K562 (cell line): ENCODE data around the gene ZNF521.

Experiments used
- CHD2 ChIP-seq: IDR thresholded peaks from 2 replicates; pipeline ENCODE4 v1.6.1; 2011; ENCODE audit warnings: low read depth, low read length
- EP300 ChIP-seq: IDR thresholded peaks from 2 replicates; pipeline ENCODE4 v1.6.1; 2012; ENCODE audit warnings: low read length, improper control_type of control experiment
- GATA2 ChIP-seq: sonication (generic); formaldehyde crosslinking; IDR thresholded peaks from 2 replicates; pipeline ENCODE4 v1.4.0; 2020; ENCODE audit warnings: mild to moderate bottlenecking, missing genetic modification reagents
- HDAC3 ChIP-seq: fragments of 450-650 bp; IDR thresholded peaks from 2 replicates; pipeline ENCODE4 v1.6.1; 2018; ENCODE audit warnings: borderline replicate concordance, mild to moderate bottlenecking, moderate library complexity; ENCODE audit not compliant: partially characterized antibody
- KAT7 ChIP-seq: sonication (generic); formaldehyde crosslinking; IDR thresholded peaks from 2 replicates; pipeline ENCODE4 v1.8.0; 2022; ENCODE audit warnings: missing genetic modification reagents, mild to moderate bottlenecking, borderline replicate concordance
- KAT8 ChIP-seq: fragments of 450-650 bp; IDR thresholded peaks from 2 replicates; pipeline ENCODE4 v1.6.1; 2016; ENCODE audit warnings: low read depth, mild to moderate bottlenecking
- NR4A1 ChIP-seq, 2 experiments: fragments of 250-450 bp in 1 of 2; fragments of 450-650 bp in 1 of 2; sonication (Bioruptor Pico) in 1 of 2; IDR thresholded peaks; 2 replicates each; pipeline versions ENCODE4 v1.4.0 to v1.6.1; 2016 to 2020; ENCODE audit warnings: mild to moderate bottlenecking in 2 of 2, missing compliant biosample characterization in 1 of 2, missing genetic modification characterization in 1 of 2, moderate library complexity in 1 of 2
- POLR2A ChIP-seq: fragments of 450-650 bp; conservative IDR thresholded peaks from 2 replicates; pipeline ENCODE4 v1.6.1; 2016
- PRMT5 ChIP-seq: sonication (generic); formaldehyde crosslinking; IDR thresholded peaks from 2 replicates; pipeline ENCODE4 v1.5.0; 2020; ENCODE audit warnings: missing genetic modification reagents
- ZNF184 ChIP-seq: sonication (generic); formaldehyde crosslinking; IDR thresholded peaks from 2 replicates; pipeline ENCODE4 v1.5.0; 2020; ENCODE audit warnings: missing genetic modification reagents
- ZNF239 ChIP-seq: fragments of 250-450 bp; sonication (Bioruptor Pico); IDR thresholded peaks from 2 replicates; pipeline ENCODE4 v1.4.0; 2020; ENCODE audit warnings: mild to moderate bottlenecking
- TF ChIP-seq, protein P1 (sequence below): sonication (generic); formaldehyde crosslinking; IDR thresholded peaks from 2 replicates; pipeline ENCODE4 v1.9.0; 2022; ENCODE audit warnings: mild to moderate bottlenecking, missing genetic modification reagents
- TF ChIP-seq, protein P2 (sequence below), 3 experiments: IDR thresholded peaks in 2 of 3; conservative IDR thresholded peaks in 1 of 3; 2 replicates each; pipeline ENCODE4 v1.5.1; 2011 to 2012; ENCODE audit warnings: low read length in 3 of 3, mild to moderate bottlenecking in 3 of 3, control low read depth in 2 of 3, improper control_type of control experiment in 1 of 3, inconsistent platforms in 1 of 3, low read depth in 1 of 3, mixed read lengths in 1 of 3, moderate library complexity in 1 of 3; ENCODE audit not compliant: insufficient read depth in 2 of 3
- TF ChIP-seq, protein P3 (sequence below): fragments of 200-600 bp; sonication (generic); IDR thresholded peaks from one replicate; pipeline ENCODE4 v1.6.1; 2012; ENCODE audit warnings: mild to moderate bottlenecking, low read depth, low read length, inconsistent platforms

DNA sequence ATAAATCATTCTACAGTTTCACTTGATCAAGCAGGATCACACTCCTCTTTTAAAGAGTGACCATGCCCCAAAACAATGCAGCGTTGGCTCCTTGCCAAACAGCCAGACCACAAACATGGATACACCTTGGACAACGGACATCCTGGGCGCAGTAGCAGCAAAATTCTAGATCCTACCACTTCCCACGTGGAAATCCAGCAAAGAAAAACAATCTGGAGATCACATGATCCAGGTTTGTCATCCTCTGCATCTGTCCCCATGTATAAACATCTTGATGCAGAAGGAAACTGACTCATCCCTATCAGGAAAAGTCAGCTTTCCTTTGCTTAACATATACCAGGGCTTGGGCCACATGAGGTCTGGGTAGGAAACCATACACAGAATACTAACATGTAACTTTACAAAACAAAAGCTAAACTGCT lies 53.1 kb downstream of the ZNF521 start:
- no peak for TF ChIP-seq HDAC3
- TF ChIP-seq, protein P1, sequence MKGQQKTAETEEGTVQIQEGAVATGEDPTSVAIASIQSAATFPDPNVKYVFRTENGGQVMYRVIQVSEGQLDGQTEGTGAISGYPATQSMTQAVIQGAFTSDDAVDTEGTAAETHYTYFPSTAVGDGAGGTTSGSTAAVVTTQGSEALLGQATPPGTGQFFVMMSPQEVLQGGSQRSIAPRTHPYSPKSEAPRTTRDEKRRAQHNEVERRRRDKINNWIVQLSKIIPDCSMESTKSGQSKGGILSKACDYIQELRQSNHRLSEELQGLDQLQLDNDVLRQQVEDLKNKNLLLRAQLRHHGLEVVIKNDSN (CRISPR knock-in tag) = peak; percentile 62
- no peak for TF ChIP-seq ZNF184 (CRISPR knock-in tag)
- TF ChIP-seq POLR2A = no peak
- no peak for TF ChIP-seq PRMT5 (CRISPR knock-in tag)
- no peak for TF ChIP-seq GATA2 (CRISPR knock-in tag)
- TF ChIP-seq, protein P2, sequence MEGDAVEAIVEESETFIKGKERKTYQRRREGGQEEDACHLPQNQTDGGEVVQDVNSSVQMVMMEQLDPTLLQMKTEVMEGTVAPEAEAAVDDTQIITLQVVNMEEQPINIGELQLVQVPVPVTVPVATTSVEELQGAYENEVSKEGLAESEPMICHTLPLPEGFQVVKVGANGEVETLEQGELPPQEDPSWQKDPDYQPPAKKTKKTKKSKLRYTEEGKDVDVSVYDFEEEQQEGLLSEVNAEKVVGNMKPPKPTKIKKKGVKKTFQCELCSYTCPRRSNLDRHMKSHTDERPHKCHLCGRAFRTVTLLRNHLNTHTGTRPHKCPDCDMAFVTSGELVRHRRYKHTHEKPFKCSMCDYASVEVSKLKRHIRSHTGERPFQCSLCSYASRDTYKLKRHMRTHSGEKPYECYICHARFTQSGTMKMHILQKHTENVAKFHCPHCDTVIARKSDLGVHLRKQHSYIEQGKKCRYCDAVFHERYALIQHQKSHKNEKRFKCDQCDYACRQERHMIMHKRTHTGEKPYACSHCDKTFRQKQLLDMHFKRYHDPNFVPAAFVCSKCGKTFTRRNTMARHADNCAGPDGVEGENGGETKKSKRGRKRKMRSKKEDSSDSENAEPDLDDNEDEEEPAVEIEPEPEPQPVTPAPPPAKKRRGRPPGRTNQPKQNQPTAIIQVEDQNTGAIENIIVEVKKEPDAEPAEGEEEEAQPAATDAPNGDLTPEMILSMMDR (IDR thresholded peaks at IDR 0.05 in 2 of 3, conservative IDR thresholded peaks at IDR 0.05 in 1 of 3; ENCODE audit: insufficient read depth in 2 of 3, low read depth in 1 of 3, low read length in 3 of 3) = no peak
- TF ChIP-seq KAT8 = no peak
- peak; percentile 68; the same call in 1 of the 2 replicates for TF ChIP-seq EP300
- no peak for TF ChIP-seq NR4A1 (CRISPR knock-in tag; IDR thresholded peaks at IDR 0.05)
- no peak for TF ChIP-seq NR4A1 (tag; IDR thresholded peaks at IDR 0.05)
- no peak for TF ChIP-seq KAT7 (CRISPR knock-in tag)
- no peak for TF ChIP-seq CHD2
- no peak for TF ChIP-seq ZNF239
- TF ChIP-seq, protein P3, sequence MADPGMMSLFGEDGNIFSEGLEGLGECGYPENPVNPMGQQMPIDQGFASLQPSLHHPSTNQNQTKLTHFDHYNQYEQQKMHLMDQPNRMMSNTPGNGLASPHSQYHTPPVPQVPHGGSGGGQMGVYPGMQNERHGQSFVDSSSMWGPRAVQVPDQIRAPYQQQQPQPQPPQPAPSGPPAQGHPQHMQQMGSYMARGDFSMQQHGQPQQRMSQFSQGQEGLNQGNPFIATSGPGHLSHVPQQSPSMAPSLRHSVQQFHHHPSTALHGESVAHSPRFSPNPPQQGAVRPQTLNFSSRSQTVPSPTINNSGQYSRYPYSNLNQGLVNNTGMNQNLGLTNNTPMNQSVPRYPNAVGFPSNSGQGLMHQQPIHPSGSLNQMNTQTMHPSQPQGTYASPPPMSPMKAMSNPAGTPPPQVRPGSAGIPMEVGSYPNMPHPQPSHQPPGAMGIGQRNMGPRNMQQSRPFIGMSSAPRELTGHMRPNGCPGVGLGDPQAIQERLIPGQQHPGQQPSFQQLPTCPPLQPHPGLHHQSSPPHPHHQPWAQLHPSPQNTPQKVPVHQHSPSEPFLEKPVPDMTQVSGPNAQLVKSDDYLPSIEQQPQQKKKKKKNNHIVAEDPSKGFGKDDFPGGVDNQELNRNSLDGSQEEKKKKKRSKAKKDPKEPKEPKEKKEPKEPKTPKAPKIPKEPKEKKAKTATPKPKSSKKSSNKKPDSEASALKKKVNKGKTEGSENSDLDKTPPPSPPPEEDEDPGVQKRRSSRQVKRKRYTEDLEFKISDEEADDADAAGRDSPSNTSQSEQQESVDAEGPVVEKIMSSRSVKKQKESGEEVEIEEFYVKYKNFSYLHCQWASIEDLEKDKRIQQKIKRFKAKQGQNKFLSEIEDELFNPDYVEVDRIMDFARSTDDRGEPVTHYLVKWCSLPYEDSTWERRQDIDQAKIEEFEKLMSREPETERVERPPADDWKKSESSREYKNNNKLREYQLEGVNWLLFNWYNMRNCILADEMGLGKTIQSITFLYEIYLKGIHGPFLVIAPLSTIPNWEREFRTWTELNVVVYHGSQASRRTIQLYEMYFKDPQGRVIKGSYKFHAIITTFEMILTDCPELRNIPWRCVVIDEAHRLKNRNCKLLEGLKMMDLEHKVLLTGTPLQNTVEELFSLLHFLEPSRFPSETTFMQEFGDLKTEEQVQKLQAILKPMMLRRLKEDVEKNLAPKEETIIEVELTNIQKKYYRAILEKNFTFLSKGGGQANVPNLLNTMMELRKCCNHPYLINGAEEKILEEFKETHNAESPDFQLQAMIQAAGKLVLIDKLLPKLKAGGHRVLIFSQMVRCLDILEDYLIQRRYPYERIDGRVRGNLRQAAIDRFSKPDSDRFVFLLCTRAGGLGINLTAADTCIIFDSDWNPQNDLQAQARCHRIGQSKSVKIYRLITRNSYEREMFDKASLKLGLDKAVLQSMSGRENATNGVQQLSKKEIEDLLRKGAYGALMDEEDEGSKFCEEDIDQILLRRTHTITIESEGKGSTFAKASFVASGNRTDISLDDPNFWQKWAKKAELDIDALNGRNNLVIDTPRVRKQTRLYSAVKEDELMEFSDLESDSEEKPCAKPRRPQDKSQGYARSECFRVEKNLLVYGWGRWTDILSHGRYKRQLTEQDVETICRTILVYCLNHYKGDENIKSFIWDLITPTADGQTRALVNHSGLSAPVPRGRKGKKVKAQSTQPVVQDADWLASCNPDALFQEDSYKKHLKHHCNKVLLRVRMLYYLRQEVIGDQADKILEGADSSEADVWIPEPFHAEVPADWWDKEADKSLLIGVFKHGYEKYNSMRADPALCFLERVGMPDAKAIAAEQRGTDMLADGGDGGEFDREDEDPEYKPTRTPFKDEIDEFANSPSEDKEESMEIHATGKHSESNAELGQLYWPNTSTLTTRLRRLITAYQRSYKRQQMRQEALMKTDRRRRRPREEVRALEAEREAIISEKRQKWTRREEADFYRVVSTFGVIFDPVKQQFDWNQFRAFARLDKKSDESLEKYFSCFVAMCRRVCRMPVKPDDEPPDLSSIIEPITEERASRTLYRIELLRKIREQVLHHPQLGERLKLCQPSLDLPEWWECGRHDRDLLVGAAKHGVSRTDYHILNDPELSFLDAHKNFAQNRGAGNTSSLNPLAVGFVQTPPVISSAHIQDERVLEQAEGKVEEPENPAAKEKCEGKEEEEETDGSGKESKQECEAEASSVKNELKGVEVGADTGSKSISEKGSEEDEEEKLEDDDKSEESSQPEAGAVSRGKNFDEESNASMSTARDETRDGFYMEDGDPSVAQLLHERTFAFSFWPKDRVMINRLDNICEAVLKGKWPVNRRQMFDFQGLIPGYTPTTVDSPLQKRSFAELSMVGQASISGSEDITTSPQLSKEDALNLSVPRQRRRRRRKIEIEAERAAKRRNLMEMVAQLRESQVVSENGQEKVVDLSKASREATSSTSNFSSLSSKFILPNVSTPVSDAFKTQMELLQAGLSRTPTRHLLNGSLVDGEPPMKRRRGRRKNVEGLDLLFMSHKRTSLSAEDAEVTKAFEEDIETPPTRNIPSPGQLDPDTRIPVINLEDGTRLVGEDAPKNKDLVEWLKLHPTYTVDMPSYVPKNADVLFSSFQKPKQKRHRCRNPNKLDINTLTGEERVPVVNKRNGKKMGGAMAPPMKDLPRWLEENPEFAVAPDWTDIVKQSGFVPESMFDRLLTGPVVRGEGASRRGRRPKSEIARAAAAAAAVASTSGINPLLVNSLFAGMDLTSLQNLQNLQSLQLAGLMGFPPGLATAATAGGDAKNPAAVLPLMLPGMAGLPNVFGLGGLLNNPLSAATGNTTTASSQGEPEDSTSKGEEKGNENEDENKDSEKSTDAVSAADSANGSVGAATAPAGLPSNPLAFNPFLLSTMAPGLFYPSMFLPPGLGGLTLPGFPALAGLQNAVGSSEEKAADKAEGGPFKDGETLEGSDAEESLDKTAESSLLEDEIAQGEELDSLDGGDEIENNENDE = no peak
